Motor neuron (in vitro differentiated cells): ENCODE results near the gene CELA2A. TPM values are rescaled to one million over a fixed set of nuclear protein-coding genes. Genes with fewer than 3 reads are reported as not detected.

Source experiments
- ATAC-seq, 8 experiments: fragments of 200-7000 bp; cut with Tn5 transposase; replicated peaks in 6 of 8; 2 replicates each; pipeline ENCODE4 v1.8.0; 2021; ENCODE audit warnings: mild to moderate bottlenecking in 8 of 8, moderate library complexity in 8 of 8
- H3K27ac ChIP-seq, 2 donors: fragments of 250-450 bp; sonication (Bioruptor Pico); 2 replicates each; pipeline ENCODE4 v1.9.0; 2021; ENCODE audit warnings: antibody characterized with exemption in 2 of 2, mild to moderate bottlenecking in 2 of 2, moderate library complexity in 1 of 2
- H3K4me1 ChIP-seq, 2 donors: fragments of 250-450 bp; sonication (Bioruptor Pico); replicated peaks in 1 of 2; 2 replicates each; pipeline ENCODE4 v1.6.1; 2021; ENCODE audit warnings: antibody characterized with exemption in 2 of 2, mild to moderate bottlenecking in 2 of 2, moderate library complexity in 1 of 2
- H3K4me3 ChIP-seq, 5 donors: fragments of 250-450 bp; sonication (Bioruptor Pico); 2 replicates each; pipeline ENCODE4 v1.9.0; 2021; ENCODE audit warnings: antibody characterized with exemption in 5 of 5, mild to moderate bottlenecking in 5 of 5, moderate library complexity in 4 of 5
- WGBS, 10 experiments: fragments of 450-650 bp; shearing (Covaris generic); methylation state at CpG; one replicate each; pipeline ENCODE4 v1.0.0; 2022; 5-methylcytosine and 5-hydroxymethylcytosine counted together
- in situ Hi-C, 9 experiments: fragments of 400-800 bp; cut with MboI; loops; one replicate each; pipeline ENCODE4 v1.15.0; 2021; ENCODE audit warnings: low sequenced_read_pairs in 9 of 9, low pct_unique_long_range_greater_than_20kb in 2 of 9; ENCODE audit not compliant: unreplicated experiment in 9 of 9
- total RNA-seq, 8 experiments: library from RNA; unstranded; fragments of 300-600 nt; gene quantifications; 2 replicates each; pipeline versions ENCODE4 v1.2.3 to v1.2.4, GENCODE V29; 2022

Gene CELA2A
- total RNA-seq, 8 experiments from 2014 or later = 1.1 TPM; not detected in 7

- no peak overlapping the region for H3K27ac ChIP-seq
- 90 to 94% (median 92%) methylated on average over 2 to 8 of the region's 10 CpGs; no CpG with 5 or more reads in 5 of the 10 experiments for WGBS, 10 experiments
- ATAC-seq = no peak
- peaks cover 18 to 24% of the 10 kb centered on the region in 2 donors for H3K4me1 ChIP-seq
- H3K4me3 ChIP-seq = no peak overlapping the region
- in situ Hi-C loops = loop anchor here in 1 of 9 experiments (25.0 kb wide), 1 partner anchor 277 kb away; no protein-coding TSS in a partner anchor
Observed at GRCh38 chr1:15414445-15414983, 42.0 kb upstream of the CELA2A start.

GRCh38 chr1:15417059-15417934, 39.2 kb upstream of the CELA2A start:
- 65 to 100% (median 89%) methylated on average over 2 to 11 of the region's 18 CpGs; no CpG with 5 or more reads in 3 of the 10 experiments for WGBS, 10 experiments
- Histone ChIP-seq H3K27ac (no peak overlapping the region), H3K4me3 (no peak overlapping the region), H3K4me1 (peaks cover 11 to 20% of the 10 kb centered on the region in 2 donors)
- ATAC-seq = peak in 3 of 8 experiments; percentile 3 to 32 (median 5)
- in situ Hi-C loops = loop anchor here in 1 of 9 experiments (25.0 kb wide), 1 partner anchor 280 kb away; no protein-coding TSS in a partner anchor

- WGBS, 10 experiments = 80 to 100% (median 92%) methylated on average over 1 to 14 of the region's 18 CpGs; no CpG with 5 or more reads in 2 of the 10 experiments
- Histone ChIP-seq H3K27ac (no peak overlapping the region), H3K4me1 (peaks cover 10 to 15% of the 10 kb centered on the region in 2 donors), H3K4me3 (no peak overlapping the region)
- peak in 1 of 8 experiments; percentile 29 for ATAC-seq
- in situ Hi-C loops = loop anchor here in 1 of 9 experiments (25.0 kb wide), 1 partner anchor 282 kb away; no protein-coding TSS in a partner anchor
Observed at GRCh38 chr1:15418806-15419515, 37.6 kb upstream of the CELA2A start.

GRCh38 chr1:15420853-15421465, 35.6 kb upstream of the CELA2A start:
- in situ Hi-C loops = loop anchor here in 1 of 9 experiments (10.0 to 25.0 kb wide), 2 partner anchors 96 to 284 kb away; no protein-coding TSS in a partner anchor
- WGBS, 10 experiments = 82 to 100% (median 93%) methylated on average over 1 to 7 of the region's 8 CpGs; no CpG with 5 or more reads in 3 of the 10 experiments
- H3K27ac ChIP-seq = peak overlapping the region in 1 of 2 donors; percentile 39

GRCh38 chr1:15422871-15423270, 33.7 kb upstream of the CELA2A start:
- in situ Hi-C loops = loop anchor here in 1 of 9 experiments (10.0 to 25.0 kb wide), 2 partner anchors 98 to 286 kb away; no protein-coding TSS in a partner anchor
- H3K27ac ChIP-seq = no peak overlapping the region
- WGBS, 10 experiments = 88 to 100% (median 98%) methylated on average over 2 to 6 of the region's 8 CpGs; no CpG with 5 or more reads in 6 of the 10 experiments
- H3K4me3 ChIP-seq = no peak overlapping the region
- no peak for ATAC-seq
- H3K4me1 ChIP-seq = peaks cover 20 to 36% of the 10 kb centered on the region in 2 donors

More at GRCh38 chr1:15420853-15421465, 35.6 kb upstream of the CELA2A start:
- Histone ChIP-seq H3K4me3 (no peak overlapping the region), H3K4me1 (peaks cover 10 to 24% of the 10 kb centered on the region in 2 donors)
- no peak for ATAC-seq

GRCh38 chr1:15423355-15424077, 33.0 kb upstream of the CELA2A start:
- no peak overlapping the region for H3K4me3 ChIP-seq
- in situ Hi-C loops = loop anchor here in 1 of 9 experiments (10.0 to 25.0 kb wide), 2 partner anchors 99 to 286 kb away; no protein-coding TSS in a partner anchor
- WGBS, 10 experiments = 80 to 100% (median 95%) methylated on average over 1 to 9 of the region's 11 CpGs; no CpG with 5 or more reads in 1 of the 10 experiments
- H3K4me1 ChIP-seq = peaks cover 20 to 36% of the 10 kb centered on the region in 2 donors
- ATAC-seq = peak in 3 of 8 experiments; percentile 27 to 55 (median 51)
- H3K27ac ChIP-seq = no peak overlapping the region

- no peak overlapping the region for H3K27ac ChIP-seq
- in situ Hi-C loops = loop anchor here in 1 of 9 experiments (10.0 to 25.0 kb wide), 2 partner anchors 99 to 287 kb away; no protein-coding TSS in a partner anchor
- WGBS, 10 experiments = 60 to 100% (median 81%) methylated on average over 1 to 8 of the region's 13 CpGs; no CpG with 5 or more reads in 3 of the 10 experiments
- no peak overlapping the region for H3K4me3 ChIP-seq
- H3K4me1 ChIP-seq = peaks cover 20 to 36% of the 10 kb centered on the region in 2 donors
- peak in 1 of 8 experiments; percentile 18 for ATAC-seq
Observed at GRCh38 chr1:15424146-15424667, 32.3 kb upstream of the CELA2A start.

- no peak overlapping the region for H3K27ac ChIP-seq
- in situ Hi-C loops = loop anchor here in 4 of 9 experiments (10.0 to 25.0 kb wide), 3 partner anchors 88 to 288 kb away; no protein-coding TSS in a partner anchor
- no peak for ATAC-seq
- H3K4me1 ChIP-seq = peaks cover 20 to 36% of the 10 kb centered on the region in 2 donors
- H3K4me3 ChIP-seq = no peak overlapping the region
- 70 to 100% (median 88%) methylated on average over 1 to 4 of the region's 5 CpGs; no CpG with 5 or more reads in 4 of the 10 experiments for WGBS, 10 experiments
Observed at GRCh38 chr1:15424981-15425380, 31.6 kb upstream of the CELA2A start.

- WGBS, 10 experiments = 87 to 100% (median 100%) methylated on average over 1 to 10 of the region's 10 CpGs; no CpG with 5 or more reads in 1 of the 10 experiments
- in situ Hi-C loops = loop anchor here in 4 of 9 experiments (10.0 to 25.0 kb wide), 3 partner anchors 88 to 288 kb away; no protein-coding TSS in a partner anchor
- ATAC-seq = no peak
- Histone ChIP-seq H3K27ac (no peak overlapping the region), H3K4me1 (peaks cover 20 to 36% of the 10 kb centered on the region in 2 donors), H3K4me3 (no peak overlapping the region)
Observed at GRCh38 chr1:15425521-15425920, 31.0 kb upstream of the CELA2A start.

GRCh38 chr1:15425958-15426357, 30.6 kb upstream of the CELA2A start:
- WGBS, 10 experiments = 60 to 100% (median 85%) methylated on average over 1 to 3 of the region's 6 CpGs; no CpG with 5 or more reads in 2 of the 10 experiments
- Histone ChIP-seq H3K4me3 (no peak overlapping the region), H3K4me1 (peaks cover 20 to 36% of the 10 kb centered on the region in 2 donors), H3K27ac (no peak overlapping the region)
- ATAC-seq = no peak
- in situ Hi-C loops = loop anchor here in 4 of 9 experiments (10.0 to 25.0 kb wide), 3 partner anchors 89 to 289 kb away; no protein-coding TSS in a partner anchor
